HG02759 (cell line): ENCODE results near the gene TKT.

Experiments used
- ATAC-seq: cut with Tn5 transposase; IDR thresholded peaks from one replicate; pipeline ENCODE4 v1.9.1; 2021; ENCODE audit warnings: mild to moderate bottlenecking, moderate library complexity; ENCODE audit not compliant: unreplicated experiment

The TKT gene

GRCh38 chr3:53226142-53226840, 29.5 kb downstream of the TKT start:
- ATAC-seq: no peak

GRCh38 chr3:53225651-53226050, 30.2 kb downstream of the TKT start:
- no peak for ATAC-seq

GRCh38 chr3:53225181-53225580, 30.6 kb downstream of the TKT start:
- ATAC-seq: no peak

- no peak for ATAC-seq
These were observed 31.3 kb downstream of the TKT start for GRCh38 chr3:53224536-53224935.

- no peak for ATAC-seq
These were observed 31.8 kb downstream of the TKT start for GRCh38 chr3:53224026-53224425.

GRCh38 chr3:53223541-53223966, 32.3 kb downstream of the TKT start:
- ATAC-seq: no peak

- ATAC-seq: no peak
These were observed 32.8 kb downstream of the TKT start for GRCh38 chr3:53223025-53223424.

GRCh38 chr3:53222183-53222901, 33.5 kb downstream of the TKT start:
- ATAC-seq: no peak

GRCh38 chr3:53221827-53222182, 34.0 kb downstream of the TKT start:
- no peak for ATAC-seq

- no peak for ATAC-seq
These were observed 34.5 kb downstream of the TKT start for GRCh38 chr3:53221345-53221744.

GRCh38 chr3:53219895-53220483, 35.8 kb downstream of the TKT start:
- peak; percentile 85 for ATAC-seq

GRCh38 chr3:53218131-53218530, 37.7 kb downstream of the TKT start:
- no peak for ATAC-seq

GRCh38 chr3:53217175-53217574, 38.6 kb downstream of the TKT start:
- no peak for ATAC-seq

GRCh38 chr3:53216723-53217122, 39.1 kb downstream of the TKT start:
- ATAC-seq: no peak

- no peak for ATAC-seq
These were observed 40.0 kb downstream of the TKT start for GRCh38 chr3:53215816-53216215.

GRCh38 chr3:53213276-53213675, 42.5 kb downstream of the TKT start:
- no peak for ATAC-seq

GRCh38 chr3:53211706-53212702, 43.8 kb downstream of the TKT start:
- ATAC-seq: no peak

GRCh38 chr3:53202331-53203015, 53.3 kb downstream of the TKT start:
- no peak for ATAC-seq

GRCh38 chr3:53200501-53201498, 55.0 kb downstream of the TKT start:
- no peak for ATAC-seq
